Gastrocnemius medialis (tissue), 4 donors: Measurements from ENCODE around the gene VCAM1. TPM values are rescaled to one million over a fixed set of nuclear protein-coding genes. Genes with fewer than 3 reads are reported as not detected.

ENCODE experiments used
- ATAC-seq, 2 donors: fragments of 150-250 bp; one replicate each; pipeline ENCODE4 v1.9.1; 2016
- DNase-seq, 2 donors: peaks; one replicate each; pipeline ENCODE4 v3.0.0-alpha.2; 2019
- H3K27ac ChIP-seq, 4 donors: fragments of 200-600 bp; sonication (generic); 1 replicate in 1 of 4; 2 replicates in 3 of 4; pipeline ENCODE4 v1.5.1; 2016 to 2018; ENCODE audit warnings: mild to moderate bottlenecking in 2 of 4, moderate library complexity in 1 of 4
- H3K27me3 ChIP-seq, 3 donors: fragments of 200-600 bp; sonication (generic) in 2 of 3; 1 replicate in 1 of 3; 2 replicates in 2 of 3; pipeline versions ENCODE4 v1.5.1 to v1.6.0; 2016 to 2019; ENCODE audit warnings: mild to moderate bottlenecking in 1 of 3, moderate library complexity in 1 of 3
- H3K36me3 ChIP-seq, 2 donors: fragments of 200-600 bp; sonication (generic) in 1 of 2; one replicate each; pipeline ENCODE4 v1.5.1; 2017 to 2018
- H3K4me1 ChIP-seq, 2 donors: fragments of 200-600 bp; sonication (generic) in 1 of 2; one replicate each; pipeline ENCODE4 v1.5.1; 2016 to 2017; ENCODE audit warnings: mild to moderate bottlenecking in 2 of 2
- H3K4me3 ChIP-seq, 4 donors: fragments of 200-600 bp; sonication (generic) in 3 of 4; 1 replicate in 1 of 4; 2 replicates in 3 of 4; pipeline ENCODE4 v1.5.1; 2016 to 2019; ENCODE audit warnings: mild to moderate bottlenecking in 2 of 4
- H3K9me3 ChIP-seq, 3 donors: fragments of 200-600 bp; sonication (generic) in 2 of 3; 1 replicate in 1 of 3; 2 replicates in 2 of 3; pipeline ENCODE4 v1.5.1; 2016 to 2019
- CTCF ChIP-seq, 5 experiments: fragments of 450-650 bp in 3 of 5; fragments of 200-600 bp in 2 of 5; sonication (generic) in 2 of 5; IDR thresholded peaks in 4 of 5; conservative IDR thresholded peaks in 1 of 5; 1 replicate in 4 of 5; 2 replicates in 1 of 5; pipeline ENCODE4 v1.5.1; 2016 to 2019; ENCODE audit warnings: antibody characterized with exemption in 5 of 5, mild to moderate bottlenecking in 3 of 5, moderate library complexity in 3 of 5
- POLR2A ChIP-seq, 2 donors: fragments of 450-650 bp; IDR thresholded peaks; one replicate each; pipeline ENCODE4 v1.6.1; 2017; ENCODE audit warnings: antibody characterized with exemption in 2 of 2, mild to moderate bottlenecking in 2 of 2, moderate library complexity in 2 of 2
- in situ Hi-C, 4 donors: fragments of 200-750 bp; cut with MboI; loops; one replicate each; pipeline versions ENCODE4 v1.15.0 to v1.8.0; 2017; ENCODE audit warnings: low sequenced_read_pairs in 4 of 4
- intact Hi-C: fragments of 100-400 bp; cut with DNase I; formaldehyde crosslinking; loops from one replicate; pipeline ENCODE4 v1.15.1; 2023; ENCODE audit warnings: low total_unique reads
- total RNA-seq, 4 donors: library from RNA; depleted of rRNA; stranded (reverse); fragments of >200 nt; gene quantifications; one replicate each; pipeline versions ENCODE4 v1.1.0 to v1.2.3, GENCODE V29; 2016

Gene VCAM1, protein sequence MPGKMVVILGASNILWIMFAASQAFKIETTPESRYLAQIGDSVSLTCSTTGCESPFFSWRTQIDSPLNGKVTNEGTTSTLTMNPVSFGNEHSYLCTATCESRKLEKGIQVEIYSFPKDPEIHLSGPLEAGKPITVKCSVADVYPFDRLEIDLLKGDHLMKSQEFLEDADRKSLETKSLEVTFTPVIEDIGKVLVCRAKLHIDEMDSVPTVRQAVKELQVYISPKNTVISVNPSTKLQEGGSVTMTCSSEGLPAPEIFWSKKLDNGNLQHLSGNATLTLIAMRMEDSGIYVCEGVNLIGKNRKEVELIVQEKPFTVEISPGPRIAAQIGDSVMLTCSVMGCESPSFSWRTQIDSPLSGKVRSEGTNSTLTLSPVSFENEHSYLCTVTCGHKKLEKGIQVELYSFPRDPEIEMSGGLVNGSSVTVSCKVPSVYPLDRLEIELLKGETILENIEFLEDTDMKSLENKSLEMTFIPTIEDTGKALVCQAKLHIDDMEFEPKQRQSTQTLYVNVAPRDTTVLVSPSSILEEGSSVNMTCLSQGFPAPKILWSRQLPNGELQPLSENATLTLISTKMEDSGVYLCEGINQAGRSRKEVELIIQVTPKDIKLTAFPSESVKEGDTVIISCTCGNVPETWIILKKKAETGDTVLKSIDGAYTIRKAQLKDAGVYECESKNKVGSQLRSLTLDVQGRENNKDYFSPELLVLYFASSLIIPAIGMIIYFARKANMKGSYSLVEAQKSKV
- total RNA-seq, result 1 to 10 TPM in 3 of 4 donors, under 1 TPM in 1; 0.72 to 2.4 (median 1.4) TPM

GRCh38 chr1:100719490-100719889 is at the start of gene VCAM1:
Gene VCAM1 (plus strand): TSS chr1:100719742. CDS start chr1:100719861, 119 bp downstream.
- peaks cover 0 to 6% of the 10 kb centered on the region in 2 donors for H3K4me1 ChIP-seq
- ATAC-seq (no peak), DNase-seq (no peak)
- no peaks in the 10 kb centered on the region for H3K27me3 ChIP-seq
- in situ Hi-C loops, result no loop called here
- no peak for TF ChIP-seq CTCF (IDR thresholded peaks at IDR 0.05 in 4 of 5, conservative IDR thresholded peaks at IDR 0.05 in 1 of 5)
- peak within 1 kb of the TSS; percentile 1 to 35 (median 12) for H3K4me3 ChIP-seq
- intact Hi-C loops, result no loop called here
- no peaks in the 10 kb centered on the region for H3K9me3 ChIP-seq
- H3K27ac ChIP-seq, result peak within 1 kb of the TSS in 1 of 4 donors; percentile 49
- H3K36me3 ChIP-seq, result no peaks in the 10 kb centered on the region

DNA sequence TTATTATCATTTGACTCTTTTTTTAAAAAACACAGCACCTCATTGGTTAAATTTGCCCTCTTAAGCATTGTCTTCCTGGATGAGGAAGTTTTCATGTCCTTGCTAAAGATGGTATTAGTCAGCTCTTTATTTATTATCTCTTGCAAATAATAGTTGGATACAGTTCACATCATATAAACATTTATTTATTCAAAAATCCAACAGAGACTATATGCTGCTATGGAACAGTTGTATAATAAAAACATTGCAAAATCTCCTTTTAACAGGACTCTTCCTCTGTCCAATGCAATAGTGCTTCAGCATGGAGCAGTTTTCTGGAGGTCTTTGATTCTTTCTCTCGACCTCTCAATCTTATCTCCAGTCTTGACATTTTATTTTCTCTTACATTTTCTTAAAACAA is 49.5 kb upstream of the VCAM1 start:
- Histone ChIP-seq H3K9me3 (no peaks in the 10 kb centered on the region), H3K4me1 (no peaks in the 10 kb centered on the region), H3K27ac (no peak overlapping the region), H3K4me3 (no peak overlapping the region), H3K27me3 (no peaks in the 10 kb centered on the region), H3K36me3 (no peaks in the 10 kb centered on the region)
- in situ Hi-C loops, result no loop called here
- DNase-seq (no peak), ATAC-seq (no peak)
- TF ChIP-seq CTCF (IDR thresholded peaks at IDR 0.05 in 4 of 5, conservative IDR thresholded peaks at IDR 0.05 in 1 of 5), result no peak
- TF ChIP-seq POLR2A (IDR thresholded peaks at IDR 0.05), result no peak
- intact Hi-C loops, result no loop called here

GRCh38 chr1:100671601-100672000 is 47.9 kb upstream of the VCAM1 start:
- no peak for TF ChIP-seq CTCF (IDR thresholded peaks at IDR 0.05 in 4 of 5, conservative IDR thresholded peaks at IDR 0.05 in 1 of 5)
- no peak for TF ChIP-seq POLR2A (IDR thresholded peaks at IDR 0.05)
- DNase-seq (no peak), ATAC-seq (no peak)
- Histone ChIP-seq H3K27ac (no peak overlapping the region), H3K27me3 (no peaks in the 10 kb centered on the region), H3K9me3 (no peaks in the 10 kb centered on the region), H3K4me1 (no peaks in the 10 kb centered on the region), H3K36me3 (no peaks in the 10 kb centered on the region), H3K4me3 (no peak overlapping the region)
- intact Hi-C loops (no loop called here), in situ Hi-C loops (no loop called here)

GRCh38 chr1:100683448-100684349 is 35.8 kb upstream of the VCAM1 start:
- in situ Hi-C loops, result no loop called here
- intact Hi-C loops, result no loop called here
- Histone ChIP-seq H3K4me3 (no peak overlapping the region), H3K9me3 (no peaks in the 10 kb centered on the region), H3K36me3 (no peaks in the 10 kb centered on the region), H3K27ac (no peak overlapping the region), H3K4me1 (no peaks in the 10 kb centered on the region), H3K27me3 (no peaks in the 10 kb centered on the region)
- TF ChIP-seq POLR2A (IDR thresholded peaks at IDR 0.05) (no peak), CTCF (IDR thresholded peaks at IDR 0.05 in 4 of 5, conservative IDR thresholded peaks at IDR 0.05 in 1 of 5) (no peak)
- DNase-seq, result no peak
- no peak for ATAC-seq
